ENCODE results near the gene HRNR.

HRNR gene

GRCh38 chr1:152188673-152189591, 35.1 kb downstream of the HRNR start:
- DNase-seq = peak; percentile 45 to 72 (median 68)

- DNase-seq = no peak
Observed at GRCh38 chr1:152186556-152187285, 37.3 kb downstream of the HRNR start.

DNA sequence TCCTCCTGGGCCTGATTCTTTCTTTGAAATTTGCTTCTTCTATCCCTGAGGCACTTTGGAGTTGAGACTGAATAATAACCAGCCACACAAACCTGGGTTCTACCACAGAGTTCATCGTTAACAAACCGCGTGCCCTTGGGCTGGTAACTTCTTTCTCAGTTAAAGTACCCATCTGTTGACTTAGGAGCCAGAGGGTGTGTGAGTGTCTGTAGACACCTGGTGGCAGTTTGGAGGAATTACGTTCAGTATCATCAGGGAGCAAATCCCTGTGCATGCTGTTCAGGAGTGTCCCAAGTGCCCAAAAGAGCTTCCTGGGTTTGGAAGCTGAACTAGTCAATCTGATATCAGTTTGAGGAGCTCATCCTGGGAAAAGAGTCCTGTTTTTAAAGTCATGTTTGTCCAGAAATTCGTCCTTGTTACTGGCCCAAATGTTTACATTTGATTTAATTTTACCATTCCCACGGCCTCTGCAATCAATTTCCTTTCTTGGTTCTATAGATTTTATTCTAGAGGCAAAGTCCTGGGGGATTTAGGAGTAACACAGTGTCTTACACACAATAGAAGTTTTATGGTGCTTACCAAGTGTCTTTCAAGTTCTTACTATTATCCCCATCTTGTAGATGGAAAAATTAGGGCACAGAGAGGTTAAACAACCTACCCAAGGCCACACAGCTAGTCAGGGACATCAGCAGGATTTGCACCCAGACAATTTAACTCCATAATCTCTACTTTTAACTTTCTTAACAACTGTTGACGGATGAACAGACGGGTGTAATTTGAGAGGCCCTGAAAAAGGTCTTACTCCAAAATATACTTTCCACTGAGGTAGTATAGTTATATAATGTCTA, 38.2 kb downstream of the HRNR start:
- peak in 3 of 5 experiments; percentile 10 to 64 (median 22) for DNase-seq

- no peak for DNase-seq
Observed at GRCh38 chr1:152182944-152183361, 41.0 kb downstream of the HRNR start.

GRCh38 chr1:152182431-152182830, 41.6 kb downstream of the HRNR start:
- peak in 1 of 5 experiments; percentile 10 for DNase-seq

DNA sequence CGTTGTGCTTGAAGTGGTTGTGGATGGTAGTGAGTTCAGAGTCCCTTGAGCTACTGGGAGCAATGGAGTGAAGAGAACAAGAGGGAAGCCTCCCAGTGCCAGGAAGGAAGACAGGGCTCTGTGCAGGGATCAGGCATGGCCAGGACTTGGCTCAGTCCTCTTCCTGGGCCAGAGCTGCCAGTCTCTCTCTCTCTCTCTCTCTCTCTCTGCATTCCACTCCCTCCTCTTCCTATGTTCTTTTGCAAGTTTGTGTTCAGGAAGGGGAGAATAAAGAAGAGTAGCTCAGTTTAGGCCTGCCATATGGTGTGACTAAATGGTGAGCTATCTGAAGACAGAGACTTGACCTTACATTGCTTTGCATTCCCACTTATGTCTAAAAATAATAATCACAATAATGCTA, 44.4 kb downstream of the HRNR start:
- no peak for DNase-seq

DNA sequence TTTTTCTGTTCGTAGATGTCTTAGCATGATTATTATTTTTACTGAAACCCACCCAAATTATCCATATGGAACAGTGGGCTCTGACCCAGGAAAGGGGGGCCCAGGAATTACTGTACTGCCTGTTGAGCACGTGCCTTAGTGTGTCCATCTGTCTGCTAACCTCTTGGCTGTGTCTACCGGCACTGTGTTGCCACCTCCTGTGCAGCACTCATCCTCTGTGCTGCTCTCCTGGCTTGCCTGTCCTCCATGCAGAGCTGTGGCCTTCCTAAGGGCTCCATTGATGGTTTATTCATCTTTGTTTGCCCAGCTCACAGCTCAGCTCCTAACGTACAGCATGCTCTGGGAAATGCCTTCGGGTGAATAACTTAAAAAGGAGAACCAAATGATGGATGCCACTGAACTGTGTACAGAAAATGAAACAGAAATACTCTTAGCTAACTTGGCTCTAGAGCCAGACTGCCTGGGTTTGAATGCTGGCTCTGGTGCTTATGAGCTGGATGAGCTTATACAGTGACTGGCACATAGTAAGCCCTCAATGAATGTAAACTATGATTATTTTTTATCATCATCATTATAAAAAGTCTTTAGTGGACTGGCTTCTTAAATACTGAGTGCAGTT, 53.6 kb downstream of the HRNR start:
- no peak for DNase-seq

GRCh38 chr1:152169366-152170025, 54.5 kb downstream of the HRNR start:
- DNase-seq = no peak

- DNase-seq = no peak
Observed at GRCh38 chr1:152168535-152168868, 55.5 kb downstream of the HRNR start.

GRCh38 chr1:152167835-152168534, 56.0 kb downstream of the HRNR start:
- DNase-seq = no peak

DNA sequence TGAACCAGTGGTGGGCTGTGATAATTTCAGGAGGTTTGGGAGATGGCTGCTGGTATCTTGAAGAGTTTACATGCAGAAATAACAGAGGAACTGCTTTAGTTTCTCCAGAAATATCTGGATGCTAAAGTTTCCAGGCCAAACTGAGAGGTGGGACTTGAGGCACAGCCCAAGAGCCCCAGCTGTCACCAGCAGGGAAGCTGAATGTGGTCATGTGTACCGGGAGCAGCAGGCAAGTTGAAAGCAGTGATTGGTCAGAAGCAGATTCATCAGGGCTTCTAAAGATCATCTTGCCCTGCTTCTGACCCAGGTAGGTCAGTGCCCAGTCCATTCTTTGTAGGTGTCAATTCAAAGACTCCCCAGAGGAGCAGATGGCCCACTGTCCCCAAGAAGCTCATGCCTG, 57.0 kb downstream of the HRNR start:
- no peak for DNase-seq

DNA sequence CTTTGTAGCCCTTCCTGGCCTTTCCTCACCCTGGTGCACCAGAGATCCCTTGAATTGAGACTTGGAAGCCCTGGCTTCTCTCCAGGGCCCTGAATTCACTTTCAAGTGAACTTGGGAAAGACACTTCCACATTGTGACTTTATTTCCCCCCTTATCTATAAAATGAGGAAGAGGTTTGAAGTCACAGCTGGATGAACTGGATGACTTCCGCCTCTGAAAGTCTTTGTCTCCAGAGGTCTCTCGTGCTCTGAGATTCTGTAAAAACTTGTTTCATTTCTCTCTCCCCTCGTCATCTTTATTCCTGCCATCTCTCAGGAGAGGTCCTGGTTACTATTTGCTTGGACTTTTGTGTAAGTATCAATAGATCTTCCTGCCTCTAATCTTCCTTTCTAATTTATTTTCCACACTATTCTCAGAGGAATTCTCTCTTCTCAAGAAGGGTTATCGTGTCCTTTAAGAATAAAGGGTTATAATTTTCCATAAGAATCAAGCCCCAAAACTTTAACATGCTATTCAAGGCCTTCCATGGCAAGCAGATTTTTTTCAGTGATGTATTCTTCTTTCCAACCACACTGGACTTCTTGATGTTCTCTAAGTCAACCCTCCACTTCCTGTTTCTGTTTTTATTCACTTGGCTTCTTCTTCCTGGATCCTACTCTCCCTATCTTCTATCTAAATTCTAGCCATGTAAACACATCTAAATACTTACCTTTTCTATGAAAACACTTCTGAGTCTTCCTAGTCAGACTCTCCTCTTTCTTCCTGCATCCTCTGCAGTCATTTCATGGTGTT, 58.5 kb downstream of the HRNR start:
- DNase-seq = no peak

- no peak for DNase-seq
Observed at GRCh38 chr1:152164517-152165136, 59.4 kb downstream of the HRNR start.

DNA sequence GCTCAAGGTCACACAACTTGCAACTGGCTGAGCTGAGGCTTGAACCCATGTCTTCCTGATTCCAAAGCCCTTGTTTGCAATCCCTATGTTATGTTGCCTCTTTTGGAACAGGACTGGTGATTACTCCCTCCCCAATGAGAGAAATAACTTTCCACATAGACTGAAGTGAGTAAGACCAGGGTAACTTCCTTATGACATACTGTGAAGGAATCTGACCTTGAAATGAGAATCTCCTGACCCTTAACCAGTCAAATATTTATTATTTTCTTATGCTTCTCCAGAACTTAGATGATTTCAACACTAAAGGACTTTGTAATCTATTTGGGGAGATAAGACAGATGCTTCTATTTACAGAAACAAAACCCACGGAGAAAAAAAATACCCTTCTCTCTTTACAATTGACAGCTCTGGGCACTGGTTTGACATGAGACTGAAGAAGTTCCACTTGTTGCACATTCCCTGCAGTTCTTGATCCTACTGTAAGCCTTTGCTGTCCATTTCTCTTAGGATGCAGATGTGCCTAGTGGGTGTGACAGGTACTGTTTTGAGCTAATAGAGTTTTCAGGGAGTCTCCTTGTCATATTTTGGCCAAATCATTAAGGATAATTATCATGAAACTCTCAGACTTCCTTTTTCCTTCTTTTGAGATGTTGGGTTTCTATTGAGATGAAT, 61.1 kb downstream of the HRNR start:
- no peak for DNase-seq
